Measurements from ENCODE around the gene SEC22B. TPM values are rescaled to one million over a fixed set of nuclear protein-coding genes. Genes with fewer than 3 reads are reported as not detected.
"Not testable (repeated sequence)": the region's sequence is repeated elsewhere in the genome, so short reads cannot be mapped to it uniquely, and the experiment has no call there.

SEC22B gene
- total and polyA plus RNA-seq, 12 donors = 18.0 to 59.8 (median 31.8) TPM

GRCh38 chr1:120182176-120182707 is 5.9 kb upstream of the SEC22B start:
- H3K36me3 ChIP-seq (replicated peaks in 1 of 2); H3K4me3 ChIP-seq; DNase-seq; H3K9me3 ChIP-seq (replicated peaks in 1 of 3); H3K27ac ChIP-seq; H3K27me3 ChIP-seq; intact Hi-C loops (cut with DNase I): not testable (repeated sequence)
- 43 to 71% (median 62%) methylated on average over 2 of the region's 2 CpGs for WGBS, 4 donors
- peaks cover 0 to 12% of the 10 kb centered on the region in 2 donors for H3K4me1 ChIP-seq (replicated peaks in 1 of 2)

- H3K4me3 ChIP-seq = peak overlapping the region in 2 of 4 donors; percentile 37 to 55
- H3K36me3 ChIP-seq (replicated peaks in 1 of 2); H3K9me3 ChIP-seq (replicated peaks in 1 of 3); H3K27me3 ChIP-seq; intact Hi-C loops (cut with DNase I): not testable (repeated sequence)
- peak overlapping the region; percentile 44 to 90 (median 71) for H3K27ac ChIP-seq
- peak in 4 of 7 donors; percentile 22 to 35 (median 26) for DNase-seq
- H3K4me1 ChIP-seq (replicated peaks in 1 of 2) = peaks cover 0 to 17% of the 10 kb centered on the region in 2 donors
- 5 to 21% (median 10%) methylated on average over 8 to 17 of the region's 29 CpGs for WGBS, 4 donors
Observed at GRCh38 chr1:120179811-120180690, 3.7 kb upstream of the SEC22B start.

GRCh38 chr1:120178799-120179756 is 2.8 kb upstream of the SEC22B start:
- Histone ChIP-seq H3K27ac (peak overlapping the region; percentile 44 to 90 (median 71)), H3K27me3 (no peaks in the 10 kb centered on the region), H3K9me3 (replicated peaks in 1 of 3) (no peaks in the 10 kb centered on the region), H3K36me3 (replicated peaks in 1 of 2) (no peaks in the 10 kb centered on the region), H3K4me3 (peak overlapping the region in 1 of 4 donors; percentile 55), H3K4me1 (replicated peaks in 1 of 2) (peaks cover 0 to 17% of the 10 kb centered on the region in 2 donors)
- intact Hi-C loops (cut with DNase I) = no loop called here
- WGBS, 4 donors = 38 to 48% (median 44%) methylated on average over 6 of the region's 6 CpGs
- no peak for DNase-seq
- TF ChIP-seq POLR2A (IDR thresholded peaks at IDR 0.05) (no peak), CTCF (IDR thresholded peaks at IDR 0.05) (no peak)

- DNase-seq; intact Hi-C loops (cut with DNase I); H3K4me3 ChIP-seq; H3K9me3 ChIP-seq (replicated peaks in 1 of 3); H3K27ac ChIP-seq; H3K36me3 ChIP-seq (replicated peaks in 1 of 2); H3K27me3 ChIP-seq: not testable (repeated sequence)
- WGBS, 4 donors = 89 to 92% (median 91%) methylated on average over 2 of the region's 2 CpGs
- H3K4me1 ChIP-seq (replicated peaks in 1 of 2) = peaks cover 0 to 17% of the 10 kb centered on the region in 2 donors
Observed at GRCh38 chr1:120178058-120178457, 1.7 kb upstream of the SEC22B start.

- Histone ChIP-seq H3K4me3 (peak overlapping the region; percentile 54 to 91 (median 88)), H3K4me1 (replicated peaks in 1 of 2) (peaks cover 0 to 17% of the 10 kb centered on the region in 2 donors), H3K27ac (peak overlapping the region in 4 of 5 donors; percentile 88 to 97 (median 90))
- H3K9me3 ChIP-seq (replicated peaks in 1 of 3); intact Hi-C loops (cut with DNase I); H3K36me3 ChIP-seq (replicated peaks in 1 of 2); H3K27me3 ChIP-seq; DNase-seq: not testable (repeated sequence)
- WGBS, 4 donors = 3 to 4% (median 3%) methylated on average over 7 of the region's 7 CpGs
Observed at GRCh38 chr1:120175688-120176087, 632 bp downstream of the SEC22B start.

- H3K9me3 ChIP-seq (replicated peaks in 1 of 3); intact Hi-C loops (cut with DNase I); H3K27me3 ChIP-seq; H3K27ac ChIP-seq; H3K4me1 ChIP-seq (replicated peaks in 1 of 2); H3K4me3 ChIP-seq; DNase-seq; H3K36me3 ChIP-seq (replicated peaks in 1 of 2): not testable (repeated sequence)
- WGBS, 4 donors = 88 to 100% (median 100%) methylated on average over 1 of the region's 1 CpG
Observed at GRCh38 chr1:120164761-120165160, 11.6 kb downstream of the SEC22B start.

- H3K4me3 ChIP-seq; H3K27ac ChIP-seq; H3K4me1 ChIP-seq (replicated peaks in 1 of 2); intact Hi-C loops (cut with DNase I); H3K9me3 ChIP-seq (replicated peaks in 1 of 3); H3K36me3 ChIP-seq (replicated peaks in 1 of 2); DNase-seq; H3K27me3 ChIP-seq: not testable (repeated sequence)
- WGBS, 4 donors = 88 to 100% (median 100%) methylated on average over 1 of the region's 2 CpGs; no CpG with 5 or more reads in 1 of the 4 donors
Observed at GRCh38 chr1:120162015-120162414, 14.3 kb downstream of the SEC22B start.

- H3K36me3 ChIP-seq (replicated peaks in 1 of 2); H3K27me3 ChIP-seq; H3K4me3 ChIP-seq; intact Hi-C loops (cut with DNase I); DNase-seq; H3K9me3 ChIP-seq (replicated peaks in 1 of 3); H3K4me1 ChIP-seq (replicated peaks in 1 of 2); H3K27ac ChIP-seq: not testable (repeated sequence)
- WGBS, 4 donors = no CpG with 5 or more reads among the region's 1 CpG
Observed at GRCh38 chr1:120158495-120158894, 17.8 kb downstream of the SEC22B start.

GRCh38 chr1:120158086-120158485 is 18.2 kb downstream of the SEC22B start:
- H3K36me3 ChIP-seq (replicated peaks in 1 of 2); H3K4me3 ChIP-seq; H3K9me3 ChIP-seq (replicated peaks in 1 of 3); intact Hi-C loops (cut with DNase I); H3K27ac ChIP-seq; H3K27me3 ChIP-seq; H3K4me1 ChIP-seq (replicated peaks in 1 of 2): not testable (repeated sequence)
- peak in 1 of 7 donors; percentile 23 for DNase-seq
- WGBS, 4 donors = 10 to 40% (median 32%) methylated on average over 1 to 2 of the region's 4 CpGs

All from adrenal gland (tissue), 12 donors.